Caco-2 (cell line): ENCODE data around the gene MOGAT1. TPM values are rescaled to one million over a fixed set of nuclear protein-coding genes. Genes with fewer than 3 reads are reported as not detected.

Experiments
- BruUV-seq: library from RNA; stranded (reverse); fragments of 400-500 nt; replicated peaks from 2 replicates; lab custom pipeline; 2021; lab: Mats Ljungman, UMichigan
- CTCF ChIA-PET: fragments of 300-600 bp; sonication (Branson Sonifier 250); formaldehyde crosslinking; loops from one replicate; lab custom pipeline; 2022; ENCODE audit warnings: antibody characterized with exemption; lab: Charles Lee
- POLR2A ChIA-PET: fragments of 300-600 bp; sonication (Branson Sonifier 250); formaldehyde crosslinking; loops from one replicate; lab custom pipeline; 2022; ENCODE audit warnings: antibody characterized with exemption; lab: Charles Lee
- DNase-seq, 2 experiments: peaks; one replicate each; pipeline versions ENCODE4 v3.0.0 to v3.0.0-alpha.2; 2020 to 2022
- H3K27me3 ChIP-seq: replicated peaks from 2 replicates; pipeline ENCODE4 v1.6.0; 2011; ENCODE audit warnings: low read length; ENCODE audit not compliant: control insufficient read depth, insufficient read depth
- H3K36me3 ChIP-seq: 2 replicates; pipeline ENCODE4 v1.5.1; 2011; ENCODE audit warnings: low read length; ENCODE audit not compliant: control insufficient read depth, insufficient read depth
- H3K4me1 ChIP-seq: fragments of 250-450 bp; sonication (Bioruptor Pico); 2 replicates; pipeline ENCODE4 v1.5.1; 2020; ENCODE audit warnings: mild to moderate bottlenecking
- H3K4me3 ChIP-seq: 2 replicates; pipeline ENCODE4 v1.5.1; 2011; ENCODE audit warnings: low read depth, mild to moderate bottlenecking, control low read depth, low read length
- H3K9me3 ChIP-seq: fragments of 250-450 bp; sonication (Bioruptor Pico); 2 replicates; pipeline ENCODE4 v1.5.1; 2020; ENCODE audit warnings: mild to moderate bottlenecking, moderate library complexity
- H3K27ac Mint-ChIP-seq: one replicate; pipeline ENCODE4 v1.8.0; 2022; ENCODE audit warnings: mixed read lengths; ENCODE audit not compliant: unreplicated experiment
- H3K27me3 Mint-ChIP-seq: one replicate; pipeline ENCODE4 v1.8.0; 2022; ENCODE audit warnings: mixed read lengths; ENCODE audit not compliant: insufficient read depth, unreplicated experiment
- H3K36me3 Mint-ChIP-seq: one replicate; pipeline ENCODE4 v1.8.0; 2022; ENCODE audit warnings: mild to moderate bottlenecking, mixed read lengths; ENCODE audit not compliant: insufficient read depth, unreplicated experiment
- H3K4me1 Mint-ChIP-seq: one replicate; pipeline ENCODE4 v1.8.0; 2022; ENCODE audit warnings: low read depth, mixed read lengths; ENCODE audit not compliant: unreplicated experiment
- H3K4me3 Mint-ChIP-seq: one replicate; pipeline ENCODE4 v1.8.0; 2022; ENCODE audit warnings: mild to moderate bottlenecking, moderate library complexity, mixed read lengths; ENCODE audit not compliant: unreplicated experiment
- H3K9me3 Mint-ChIP-seq: one replicate; pipeline ENCODE4 v1.8.0; 2022; ENCODE audit warnings: mixed read lengths; ENCODE audit not compliant: unreplicated experiment
- CTCF ChIP-seq, 2 experiments: fragments of 200-600 bp in 1 of 2; IDR thresholded peaks; 1 replicate in 1 of 2; 2 replicates in 1 of 2; pipeline versions ENCODE4 v1.5.1 to v1.8.0; 2011 to 2022; ENCODE audit warnings: antibody characterized with exemption in 1 of 2, control low read depth in 1 of 2, inconsistent platforms in 1 of 2, low read depth in 1 of 2, low read length in 1 of 2, mild to moderate bottlenecking in 1 of 2, moderate library complexity in 1 of 2; ENCODE audit not compliant: insufficient read depth in 1 of 2, severe bottlenecking in 1 of 2, unreplicated experiment in 1 of 2
- intact Hi-C: fragments of 100-400 bp; cut with micrococcal nuclease; formaldehyde crosslinking; loops from one replicate; pipeline ENCODE4 v1.10.0; 2022; ENCODE audit not compliant: unreplicated experiment
- total RNA-seq: library from RNA; stranded (reverse); gene quantifications from 2 replicates; pipeline ENCODE4 v1.2.3, GENCODE V29; 2022

Gene MOGAT1
- total RNA-seq, 1 experiment from 2014 or later: not detected

GRCh38 chr2:222747526-222748160 lies 76.2 kb downstream of the MOGAT1 start:
- CTCF ChIA-PET: no interaction called here
- Histone ChIP-seq H3K36me3 (no peaks in the 10 kb centered on the region), H3K9me3 (no peaks in the 10 kb centered on the region), H3K27me3 (no peaks in the 10 kb centered on the region), H3K4me1 (peaks cover 2% of the 10 kb centered on the region; the same call in 1 of the 2 replicates), H3K4me3 (no peak overlapping the region)
- TF ChIP-seq CTCF (IDR thresholded peaks at IDR 0.05; ENCODE audit: insufficient read depth in 1 of 2, low read depth in 1 of 2, low read length in 1 of 2, severe bottlenecking in 1 of 2, unreplicated experiment in 1 of 2): no peak
- no TSS peak for BruUV-seq
- DNase-seq: no peak
- Mint-ChIP-seq H3K9me3 (no peaks in the 10 kb centered on the region), H3K27me3 (no peaks in the 10 kb centered on the region), H3K4me3 (no peak overlapping the region), H3K27ac (no peak overlapping the region), H3K36me3 (no peaks in the 10 kb centered on the region), H3K4me1 (peaks cover 3% of the 10 kb centered on the region)
- POLR2A ChIA-PET: no interaction called here
- intact Hi-C loops: no loop called here

GRCh38 chr2:222750533-222750932 lies 79.1 kb downstream of the MOGAT1 start:
- DNase-seq: no peak
- ChIA-PET POLR2A (no interaction called here), CTCF (interaction anchor here (0.9 kb wide), 1 partner anchor 153 kb away, joined by 3 read pairs; no protein-coding TSS in a partner anchor)
- H3K27ac Mint-ChIP-seq: no peak overlapping the region
- H3K9me3 Mint-ChIP-seq: no peaks in the 10 kb centered on the region
- H3K4me3 Mint-ChIP-seq: no peak overlapping the region
- TF ChIP-seq CTCF (IDR thresholded peaks at IDR 0.05; ENCODE audit: insufficient read depth in 1 of 2, low read depth in 1 of 2, low read length in 1 of 2, severe bottlenecking in 1 of 2, unreplicated experiment in 1 of 2): no peak
- H3K4me1 Mint-ChIP-seq: peaks cover 13% of the 10 kb centered on the region
- H3K4me3 ChIP-seq: no peak overlapping the region
- BruUV-seq: no TSS peak
- no peaks in the 10 kb centered on the region for H3K36me3 ChIP-seq
- no peaks in the 10 kb centered on the region for H3K27me3 Mint-ChIP-seq
- H3K9me3 ChIP-seq: no peaks in the 10 kb centered on the region
- H3K4me1 ChIP-seq: peaks cover 11% of the 10 kb centered on the region
- no peaks in the 10 kb centered on the region for H3K36me3 Mint-ChIP-seq
- no peaks in the 10 kb centered on the region for H3K27me3 ChIP-seq
- intact Hi-C loops: no loop called here

- CTCF ChIA-PET: no interaction called here
- no peaks in the 10 kb centered on the region for H3K27me3 Mint-ChIP-seq
- peaks cover 15% of the 10 kb centered on the region for H3K4me1 Mint-ChIP-seq
- H3K27ac Mint-ChIP-seq: no peak overlapping the region
- H3K36me3 ChIP-seq: no peaks in the 10 kb centered on the region
- DNase-seq: no peak
- no peak overlapping the region for H3K4me3 ChIP-seq
- H3K9me3 ChIP-seq: no peaks in the 10 kb centered on the region
- intact Hi-C loops: no loop called here
- no peak overlapping the region for H3K4me3 Mint-ChIP-seq
- H3K9me3 Mint-ChIP-seq: no peaks in the 10 kb centered on the region
- H3K27me3 ChIP-seq: no peaks in the 10 kb centered on the region
- peaks cover 12% of the 10 kb centered on the region for H3K4me1 ChIP-seq
- TF ChIP-seq CTCF (IDR thresholded peaks at IDR 0.05; ENCODE audit: insufficient read depth in 1 of 2, low read depth in 1 of 2, low read length in 1 of 2, severe bottlenecking in 1 of 2, unreplicated experiment in 1 of 2): no peak
- POLR2A ChIA-PET: no interaction called here
- H3K36me3 Mint-ChIP-seq: no peaks in the 10 kb centered on the region
- no TSS peak for BruUV-seq
Measured at GRCh38 chr2:222751238-222751637, 79.8 kb downstream of the MOGAT1 start.
